Measurements from ENCODE around the gene EDEM1. TPM values are rescaled to one million over a fixed set of nuclear protein-coding genes. Genes with fewer than 3 reads are reported as not detected.

The EDEM1 gene
- total RNA-seq, 1 donor from 2014 or later: 16.3 TPM

DNA sequence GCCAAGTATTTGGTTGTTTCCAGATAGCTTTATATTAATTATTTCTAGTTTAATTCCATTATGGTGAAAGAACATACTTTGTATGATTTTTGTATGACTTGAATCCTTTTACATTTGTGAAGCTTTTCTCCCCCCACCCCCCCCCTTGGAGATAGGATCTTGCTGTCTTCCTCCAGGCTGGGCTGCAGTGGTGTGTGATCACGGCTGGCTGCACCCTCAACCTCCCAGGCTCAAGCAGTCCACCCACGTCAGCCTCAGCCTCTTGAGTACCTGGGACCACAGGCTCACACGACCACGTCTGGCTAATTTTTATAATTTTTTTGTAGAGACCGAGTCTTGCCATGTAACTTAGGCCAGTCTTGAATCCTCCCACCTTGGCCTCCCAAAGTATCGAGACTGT is 35.9 kb upstream of the EDEM1 start:
- H3K4me1 Mint-ChIP-seq (ENCODE audit: low read depth, unreplicated experiment): peaks cover 7% of the 10 kb centered on the region
- TF ChIP-seq, protein P1, sequence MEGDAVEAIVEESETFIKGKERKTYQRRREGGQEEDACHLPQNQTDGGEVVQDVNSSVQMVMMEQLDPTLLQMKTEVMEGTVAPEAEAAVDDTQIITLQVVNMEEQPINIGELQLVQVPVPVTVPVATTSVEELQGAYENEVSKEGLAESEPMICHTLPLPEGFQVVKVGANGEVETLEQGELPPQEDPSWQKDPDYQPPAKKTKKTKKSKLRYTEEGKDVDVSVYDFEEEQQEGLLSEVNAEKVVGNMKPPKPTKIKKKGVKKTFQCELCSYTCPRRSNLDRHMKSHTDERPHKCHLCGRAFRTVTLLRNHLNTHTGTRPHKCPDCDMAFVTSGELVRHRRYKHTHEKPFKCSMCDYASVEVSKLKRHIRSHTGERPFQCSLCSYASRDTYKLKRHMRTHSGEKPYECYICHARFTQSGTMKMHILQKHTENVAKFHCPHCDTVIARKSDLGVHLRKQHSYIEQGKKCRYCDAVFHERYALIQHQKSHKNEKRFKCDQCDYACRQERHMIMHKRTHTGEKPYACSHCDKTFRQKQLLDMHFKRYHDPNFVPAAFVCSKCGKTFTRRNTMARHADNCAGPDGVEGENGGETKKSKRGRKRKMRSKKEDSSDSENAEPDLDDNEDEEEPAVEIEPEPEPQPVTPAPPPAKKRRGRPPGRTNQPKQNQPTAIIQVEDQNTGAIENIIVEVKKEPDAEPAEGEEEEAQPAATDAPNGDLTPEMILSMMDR (IDR thresholded peaks at IDR 0.05; ENCODE audit: partially characterized antibody, unreplicated experiment): no peak
- H3K27ac Mint-ChIP-seq (ENCODE audit: unreplicated experiment): no peak overlapping the region
- H3K27me3 Mint-ChIP-seq (ENCODE audit: unreplicated experiment): no peaks in the 10 kb centered on the region
- DNase-seq: no peak
- no peak overlapping the region for H3K4me3 Mint-ChIP-seq (ENCODE audit: unreplicated experiment)
- peaks cover 7% of the 10 kb centered on the region for H3K9me3 Mint-ChIP-seq (ENCODE audit: unreplicated experiment)
- peaks cover 6% of the 10 kb centered on the region for H3K36me3 Mint-ChIP-seq (ENCODE audit: unreplicated experiment)

GRCh38 chr3:5153074-5153473 is 34.4 kb upstream of the EDEM1 start:
- H3K27ac Mint-ChIP-seq (ENCODE audit: unreplicated experiment): no peak overlapping the region
- peaks cover 5% of the 10 kb centered on the region for H3K9me3 Mint-ChIP-seq (ENCODE audit: unreplicated experiment)
- no peak overlapping the region for H3K4me3 Mint-ChIP-seq (ENCODE audit: unreplicated experiment)
- DNase-seq: no peak
- H3K36me3 Mint-ChIP-seq (ENCODE audit: unreplicated experiment): no peaks in the 10 kb centered on the region
- TF ChIP-seq, protein P1 (IDR thresholded peaks at IDR 0.05; ENCODE audit: partially characterized antibody, unreplicated experiment): no peak
- H3K4me1 Mint-ChIP-seq (ENCODE audit: low read depth, unreplicated experiment): peaks cover 7% of the 10 kb centered on the region
- H3K27me3 Mint-ChIP-seq (ENCODE audit: unreplicated experiment): no peaks in the 10 kb centered on the region

DNA sequence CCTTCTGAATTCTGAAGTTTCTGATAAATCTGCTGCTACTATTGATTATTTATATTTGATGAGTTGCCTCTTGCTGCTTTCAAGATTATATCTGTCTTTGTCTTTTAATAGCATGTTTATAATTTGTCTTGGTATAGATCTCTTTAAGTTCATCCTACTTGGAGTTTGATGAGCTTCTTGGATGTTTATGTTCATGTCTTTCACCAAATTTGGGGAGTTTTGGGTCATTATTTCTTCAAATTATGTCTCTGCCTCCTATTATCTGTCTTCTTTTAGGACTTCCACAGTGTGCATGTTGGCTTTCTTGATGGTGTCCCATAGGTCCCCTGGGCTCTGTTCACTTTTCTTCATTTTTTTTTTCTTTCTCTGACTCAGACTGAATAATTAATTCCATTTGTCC is 32.3 kb upstream of the EDEM1 start:
- no peak overlapping the region for H3K4me3 Mint-ChIP-seq (ENCODE audit: unreplicated experiment)

DNA sequence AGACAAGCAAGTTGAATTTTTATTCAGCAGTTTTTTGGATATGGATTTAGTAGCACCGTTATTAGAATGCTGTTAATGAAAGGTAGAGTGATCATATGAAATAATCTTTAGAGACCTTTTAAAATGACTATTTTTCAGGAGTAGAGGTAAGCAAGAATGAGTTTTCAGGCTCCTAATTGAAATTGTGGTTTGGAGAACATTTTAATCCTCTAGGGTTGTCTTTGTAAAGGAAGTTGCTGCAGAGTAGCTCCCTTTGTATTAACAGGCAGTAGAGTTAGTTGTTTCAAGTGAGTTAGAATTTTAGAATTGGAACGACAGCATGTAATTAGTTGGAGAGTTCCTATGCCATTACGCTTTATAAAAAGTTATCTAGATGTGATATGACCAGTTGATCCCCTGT is 27.2 kb upstream of the EDEM1 start:
- H3K4me3 Mint-ChIP-seq (ENCODE audit: unreplicated experiment): no peak overlapping the region
- H3K27me3 Mint-ChIP-seq (ENCODE audit: unreplicated experiment): no peaks in the 10 kb centered on the region
- H3K36me3 Mint-ChIP-seq (ENCODE audit: unreplicated experiment): no peaks in the 10 kb centered on the region
- no peak for DNase-seq
- peaks cover 4% of the 10 kb centered on the region for H3K4me1 Mint-ChIP-seq (ENCODE audit: low read depth, unreplicated experiment)
- no peaks in the 10 kb centered on the region for H3K9me3 Mint-ChIP-seq (ENCODE audit: unreplicated experiment)
- no peak overlapping the region for H3K27ac Mint-ChIP-seq (ENCODE audit: unreplicated experiment)
- TF ChIP-seq, protein P1 (IDR thresholded peaks at IDR 0.05; ENCODE audit: partially characterized antibody, unreplicated experiment): no peak

More for the DNA sequence above, 32.3 kb upstream of the EDEM1 start:
- H3K27me3 Mint-ChIP-seq (ENCODE audit: unreplicated experiment): no peaks in the 10 kb centered on the region
- DNase-seq: no peak
- peaks cover 7% of the 10 kb centered on the region for H3K4me1 Mint-ChIP-seq (ENCODE audit: low read depth, unreplicated experiment)
- no peaks in the 10 kb centered on the region for H3K9me3 Mint-ChIP-seq (ENCODE audit: unreplicated experiment)
- H3K36me3 Mint-ChIP-seq (ENCODE audit: unreplicated experiment): no peaks in the 10 kb centered on the region
- TF ChIP-seq, protein P1 (IDR thresholded peaks at IDR 0.05; ENCODE audit: partially characterized antibody, unreplicated experiment): no peak
- no peak overlapping the region for H3K27ac Mint-ChIP-seq (ENCODE audit: unreplicated experiment)

- Mint-ChIP-seq H3K4me1 (ENCODE audit: low read depth, unreplicated experiment) (peaks cover 2% of the 10 kb centered on the region), H3K27me3 (ENCODE audit: unreplicated experiment) (no peaks in the 10 kb centered on the region), H3K4me3 (ENCODE audit: unreplicated experiment) (no peak overlapping the region), H3K36me3 (ENCODE audit: unreplicated experiment) (no peaks in the 10 kb centered on the region), H3K27ac (ENCODE audit: unreplicated experiment) (no peak overlapping the region), H3K9me3 (ENCODE audit: unreplicated experiment) (no peaks in the 10 kb centered on the region)
- DNase-seq: no peak
- TF ChIP-seq, protein P1 (IDR thresholded peaks at IDR 0.05; ENCODE audit: partially characterized antibody, unreplicated experiment): no peak
Observed at GRCh38 chr3:5160940-5161858, 26.3 kb upstream of the EDEM1 start.

Data from glutamatergic neuron (in vitro differentiated cells).